IMR-90 (cell line): Measurements from ENCODE around the gene HTRA2. TPM values are rescaled to one million over a fixed set of nuclear protein-coding genes. Genes with fewer than 3 reads are reported as not detected.

Experiments
- ATAC-seq: fragments of 200-7000 bp; cut with Tn5 transposase; 2 replicates; pipeline ENCODE4 v1.9.1; 2020; ENCODE audit warnings: low read depth, mild to moderate bottlenecking, moderate library complexity
- BruUV-seq: library from RNA; stranded (reverse); fragments of 400-500 nt; replicated peaks from 2 replicates; lab custom pipeline; 2021; lab: Mats Ljungman, UMichigan
- CTCF ChIA-PET: fragments of 300-600 bp; formaldehyde crosslinking; extraction: SDS; loops from one replicate; lab custom pipeline; 2021; ENCODE audit warnings: antibody characterized with exemption; lab: Yijun Ruan, JAX
- POLR2A ChIA-PET: fragments of 300-600 bp; sonication (Branson Sonifier 250); formaldehyde crosslinking; loops from one replicate; lab custom pipeline; 2022; ENCODE audit warnings: antibody characterized with exemption; ENCODE audit not compliant: unreplicated experiment; lab: Charles Lee
- DNase-seq: peaks from one replicate; pipeline ENCODE4 v3.0.0; 2013
- H2AFZ ChIP-seq: replicated peaks from 2 replicates; pipeline ENCODE3; 2013; ENCODE audit warnings: low read length, mild to moderate bottlenecking; ENCODE audit not compliant: poor library complexity
- H2AK5ac ChIP-seq: 2 replicates; pipeline ENCODE4 v1.6.1; 2013; ENCODE audit warnings: low read depth, low read length, inconsistent platforms
- H2AK9ac ChIP-seq: replicated peaks from 2 replicates; pipeline ENCODE3; 2013; ENCODE audit warnings: mild to moderate bottlenecking, low read depth, low read length, moderate library complexity; ENCODE audit not compliant: poor library complexity
- H2BK120ac ChIP-seq: 2 replicates; pipeline ENCODE4 v1.6.1; 2013; ENCODE audit warnings: low read depth, low read length, inconsistent platforms
- H2BK15ac ChIP-seq: 3 replicates; pipeline ENCODE4 v1.6.1; 2013; ENCODE audit warnings: low read depth, low read length, inconsistent platforms
- H2BK20ac ChIP-seq: 2 replicates; pipeline ENCODE4 v1.6.1; 2013; ENCODE audit warnings: low read depth, mild to moderate bottlenecking, inconsistent platforms, low read length, moderate library complexity
- H2BK5ac ChIP-seq: 2 replicates; pipeline ENCODE4 v1.6.1; 2013; ENCODE audit warnings: mild to moderate bottlenecking, low read depth, low read length, inconsistent platforms; ENCODE audit not compliant: poor library complexity, severe bottlenecking
- H3K14ac ChIP-seq: replicated peaks from 2 replicates; pipeline ENCODE4 v1.6.1; 2013; ENCODE audit warnings: low read depth, low read length, inconsistent platforms
- H3K18ac ChIP-seq: 2 replicates; pipeline ENCODE4 v1.6.1; 2013; ENCODE audit warnings: low read depth, low read length, control low read depth
- H3K23ac ChIP-seq: 2 replicates; pipeline ENCODE4 v1.6.1; 2013; ENCODE audit warnings: low read depth, low read length, inconsistent platforms
- H3K27ac ChIP-seq: 2 replicates; pipeline ENCODE4 v1.5.1; 2013; ENCODE audit warnings: mild to moderate bottlenecking, control low read depth, low read length; ENCODE audit not compliant: insufficient read depth
- H3K27me3 ChIP-seq: 2 replicates; pipeline ENCODE4 v1.6.1; 2013; ENCODE audit warnings: low read length; ENCODE audit not compliant: control insufficient read depth, insufficient read depth
- H3K36me3 ChIP-seq: 2 replicates; pipeline ENCODE4 v1.6.1; 2013; ENCODE audit warnings: low read length, mixed read lengths; ENCODE audit not compliant: control insufficient read depth, insufficient read depth
- H3K4ac ChIP-seq: 2 replicates; pipeline ENCODE4 v1.6.1; 2013; ENCODE audit warnings: low read depth, low read length, inconsistent platforms
- H3K4me1 ChIP-seq: 2 replicates; pipeline ENCODE4 v1.6.1; 2013; ENCODE audit warnings: low read length, mixed read lengths; ENCODE audit not compliant: control insufficient read depth, insufficient read depth
- H3K4me2 ChIP-seq: 2 replicates; pipeline ENCODE4 v1.6.1; 2013; ENCODE audit warnings: low read depth, mild to moderate bottlenecking, control low read depth, low read length, moderate library complexity
- H3K4me3 ChIP-seq: 2 replicates; pipeline ENCODE4 v1.5.1; 2013; ENCODE audit warnings: low read depth, mild to moderate bottlenecking, control low read depth, low read length, moderate library complexity; ENCODE audit not compliant: insufficient read depth
- H3K56ac ChIP-seq: 2 replicates; pipeline ENCODE4 v1.6.1; 2013; ENCODE audit warnings: low read length, inconsistent platforms; ENCODE audit not compliant: insufficient read depth; ENCODE audit errors: extremely low read depth
- H3K79me1 ChIP-seq, 2 experiments: 2 replicates each; pipeline ENCODE4 v1.6.1; 2013; ENCODE audit warnings: low read length in 2 of 2, inconsistent platforms in 1 of 2, low read depth in 1 of 2
- H3K9ac ChIP-seq: 2 replicates; pipeline ENCODE4 v1.6.1; 2013; ENCODE audit warnings: low read depth, low read length, control low read depth
- H3K9me1 ChIP-seq: 2 replicates; pipeline ENCODE4 v1.6.1; 2013; ENCODE audit warnings: low read length, inconsistent platforms; ENCODE audit not compliant: insufficient read depth
- H3K9me3 ChIP-seq: 2 replicates; pipeline ENCODE4 v1.6.1; 2013; ENCODE audit warnings: low read length; ENCODE audit not compliant: control insufficient read depth, insufficient read depth
- H4K20me1 ChIP-seq: 2 replicates; pipeline ENCODE4 v1.6.1; 2013; ENCODE audit warnings: low read length, inconsistent platforms; ENCODE audit not compliant: insufficient read depth
- H4K5ac ChIP-seq: 2 replicates; pipeline ENCODE4 v1.6.1; 2013; ENCODE audit warnings: mild to moderate bottlenecking, low read depth, low read length, control low read depth
- H4K8ac ChIP-seq, 2 experiments: 2 replicates each; pipeline ENCODE4 v1.6.1; 2013; ENCODE audit warnings: low read depth in 2 of 2, low read length in 2 of 2, control low read depth in 1 of 2, inconsistent platforms in 1 of 2
- H4K91ac ChIP-seq: 2 replicates; pipeline ENCODE4 v1.6.1; 2013; ENCODE audit warnings: low read depth, low read length, inconsistent platforms; ENCODE audit not compliant: insufficient read depth
- BHLHE40 ChIP-seq: fragments of 150-350 bp; IDR thresholded peaks from 2 replicates; pipeline ENCODE4 v1.6.1; 2016; ENCODE audit warnings: mild to moderate bottlenecking, low read depth, low read length
- CEBPB ChIP-seq: IDR thresholded peaks from 2 replicates; pipeline ENCODE4 v1.6.1; 2012; ENCODE audit warnings: low read depth, low read length, improper control_type of control experiment
- CHD1 ChIP-seq: IDR thresholded peaks from 2 replicates; pipeline ENCODE4 v1.6.1; 2012; ENCODE audit warnings: low read depth, low read length, improper control_type of control experiment
- ELK1 ChIP-seq: fragments of 150-350 bp; IDR thresholded peaks from 2 replicates; pipeline ENCODE4 v1.6.1; 2016; ENCODE audit warnings: low read depth, mild to moderate bottlenecking, low read length, moderate library complexity, borderline replicate concordance
- FOS ChIP-seq: fragments of 150-350 bp; IDR thresholded peaks from 2 replicates; pipeline ENCODE4 v1.6.1; 2016; ENCODE audit warnings: low read depth, low read length
- MAFK ChIP-seq: IDR thresholded peaks from 2 replicates; pipeline ENCODE4 v1.6.1; 2012; ENCODE audit warnings: low read depth, low read length, improper control_type of control experiment
- MAZ ChIP-seq: IDR thresholded peaks from 2 replicates; pipeline ENCODE4 v1.6.1; 2012; ENCODE audit warnings: low read depth, mild to moderate bottlenecking, low read length, improper control_type of control experiment, moderate library complexity, borderline replicate concordance
- NFE2L2 ChIP-seq: fragments of 150-350 bp; IDR thresholded peaks from 2 replicates; pipeline ENCODE4 v1.6.1; 2016; ENCODE audit warnings: low read depth, mild to moderate bottlenecking, low read length
- POLR2A ChIP-seq: IDR thresholded peaks from 2 replicates; pipeline ENCODE4 v1.6.1; 2012; ENCODE audit warnings: mild to moderate bottlenecking, low read depth, low read length
- RAD21 ChIP-seq: IDR thresholded peaks from 2 replicates; pipeline ENCODE4 v1.6.1; 2012; ENCODE audit warnings: low read length, improper control_type of control experiment
- RCOR1 ChIP-seq: IDR thresholded peaks from 2 replicates; pipeline ENCODE4 v1.6.1; 2012; ENCODE audit warnings: mild to moderate bottlenecking, low read length, improper control_type of control experiment; ENCODE audit not compliant: insufficient replicate concordance
- RFX5 ChIP-seq: IDR thresholded peaks from 2 replicates; pipeline ENCODE4 v1.8.0; 2012; ENCODE audit warnings: low read depth, mild to moderate bottlenecking, low read length, moderate library complexity
- SMC3 ChIP-seq: fragments of 150-350 bp; IDR thresholded peaks from 2 replicates; pipeline ENCODE4 v1.6.1; 2016; ENCODE audit warnings: low read depth, mild to moderate bottlenecking, antibody characterized with exemption, low read length, moderate library complexity
- WGBS, 2 experiments: methylation state at CpG; one replicate each; pipeline versions ENCODE4 v1.1.5 to v1.1.7; 2013; ENCODE audit warnings: missing lambda C conversion rate in 2 of 2; ENCODE audit not compliant: insufficient read length in 1 of 2; ENCODE audit errors: extremely low coverage in 2 of 2; 5-methylcytosine and 5-hydroxymethylcytosine counted together
- dilution Hi-C: fragments of 300-500 bp; cut with HindIII; formaldehyde crosslinking; loops from one replicate; pipeline ENCODE4 v1.14.3; 2018; ENCODE audit warnings: low sequenced_read_pairs; ENCODE audit not compliant: unreplicated experiment
- in situ Hi-C: fragments of 300-500 bp; cut with MboI; formaldehyde crosslinking; loops from 3 replicates; pipeline ENCODE4 v1.14.3; 2019; ENCODE audit warnings: low sequenced_read_pairs, inconsistent platforms, mixed read lengths
- intact Hi-C: fragments of 100-400 bp; cut with micrococcal nuclease; formaldehyde crosslinking; loops from 2 replicates; pipeline ENCODE4 v1.10.0; 2022
- polyA plus RNA-seq, 3 experiments: library from polyadenylated mRNA; depleted of rRNA; stranded (reverse); fragments of >200 nt; gene quantifications; 2 replicates each; pipeline ENCODE4 v1.2.3, GENCODE V29; 2012; ENCODE audit warnings: low replicate concordance in 1 of 3
- total RNA-seq: library from RNA; depleted of rRNA; stranded (reverse); fragments of >200 nt; gene quantifications from 2 replicates; pipeline ENCODE4 v1.2.3, GENCODE V29; 2012
- TF ChIP-seq, protein P1 (sequence below): fragments of 150-350 bp; IDR thresholded peaks from 2 replicates; pipeline ENCODE4 v1.6.1; 2017; ENCODE audit warnings: mild to moderate bottlenecking, antibody characterized with exemption, low read length, low read depth

The HTRA2 gene
- total and polyA plus RNA-seq, 2 of the 4 experiments (the other 2 are of a cell fraction): 23.6 to 28.1 TPM

DNA sequence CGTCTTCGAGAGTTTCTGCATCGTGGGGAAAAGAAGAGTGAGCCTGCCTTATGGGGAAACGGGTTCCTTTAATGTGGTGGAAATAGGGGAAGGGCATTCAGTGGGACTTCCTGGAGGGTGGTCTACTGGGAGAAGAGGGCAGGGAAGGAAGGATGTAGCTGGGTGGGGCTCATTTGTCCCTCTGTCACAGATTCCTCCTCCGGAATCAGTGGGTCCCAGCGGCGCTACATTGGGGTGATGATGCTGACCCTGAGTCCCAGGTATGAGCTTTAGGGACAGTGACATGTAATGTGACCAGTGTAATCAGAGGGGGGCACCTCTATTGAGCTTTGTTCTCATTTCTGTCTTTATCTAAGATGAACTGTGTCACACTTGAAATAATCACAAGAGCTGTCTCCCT is 1.9 kb downstream of the HTRA2 start:
- Histone ChIP-seq H3K4ac (0 out of 2 replicates have a peak overlapping the region, but pooled peaks have one; percentile 89), H3K27me3 (no peaks in the 10 kb centered on the region), H3K4me1 (peaks cover 12% of the 10 kb centered on the region), H3K27ac (no peak overlapping the region), H2BK5ac (no peak overlapping the region), H4K8ac (peak overlapping the region in 1 of 2 experiments; percentile 71; a peak in 1 of 4 replicates), H2BK120ac (no peak overlapping the region), H2BK15ac (no peak overlapping the region), H3K23ac (no peak overlapping the region), H2AK5ac (peak overlapping the region; percentile 61; the same call in 1 of the 2 replicates), H3K4me3 (no peak overlapping the region), H3K36me3 (peaks cover 37% of the 10 kb centered on the region), H2AK9ac (peak overlapping the region; percentile 100), H3K14ac (no peak overlapping the region), H3K79me1 (peaks cover 32 to 49% of the 10 kb centered on the region in 2 experiments), H2BK20ac (no peak overlapping the region), H4K91ac (no peak overlapping the region; the same call in 1 of the 2 replicates), H4K5ac (peak overlapping the region; percentile 38; the same call in 1 of the 2 replicates), H2AFZ (no peak overlapping the region), H3K4me2 (no peak overlapping the region), H3K9me1 (peaks cover 17% of the 10 kb centered on the region), H3K9ac (peak overlapping the region; percentile 90; the same call in 1 of the 2 replicates), H3K9me3 (no peaks in the 10 kb centered on the region), H3K18ac (no peak overlapping the region), H3K56ac (no peak overlapping the region), H4K20me1 (peaks cover 13% of the 10 kb centered on the region)
- ATAC-seq (no peak), DNase-seq (no peak)
- no peak for TF ChIP-seq CEBPB
- no peak for TF ChIP-seq FOS
- TF ChIP-seq RAD21: no peak
- TF ChIP-seq RFX5: no peak
- no peak for TF ChIP-seq POLR2A
- no peak for TF ChIP-seq MAZ
- no peak for TF ChIP-seq BHLHE40
- TF ChIP-seq MAFK: no peak
- TF ChIP-seq SMC3: no peak
- TF ChIP-seq CHD1: no peak
- TF ChIP-seq, protein P1, sequence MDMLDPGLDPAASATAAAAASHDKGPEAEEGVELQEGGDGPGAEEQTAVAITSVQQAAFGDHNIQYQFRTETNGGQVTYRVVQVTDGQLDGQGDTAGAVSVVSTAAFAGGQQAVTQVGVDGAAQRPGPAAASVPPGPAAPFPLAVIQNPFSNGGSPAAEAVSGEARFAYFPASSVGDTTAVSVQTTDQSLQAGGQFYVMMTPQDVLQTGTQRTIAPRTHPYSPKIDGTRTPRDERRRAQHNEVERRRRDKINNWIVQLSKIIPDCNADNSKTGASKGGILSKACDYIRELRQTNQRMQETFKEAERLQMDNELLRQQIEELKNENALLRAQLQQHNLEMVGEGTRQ: no peak
- no peak for TF ChIP-seq ELK1
- TF ChIP-seq NFE2L2: no peak
- no peak for TF ChIP-seq RCOR1
- CTCF ChIA-PET: interaction anchor here (1.3 to 3.0 kb wide), 2 partner anchors 48 to 56 kb away, joined by 3 to 14 read pairs; no protein-coding TSS in a partner anchor
- POLR2A ChIA-PET: no interaction called here
- in situ Hi-C loops (no loop called here), intact Hi-C loops (no loop called here), dilution Hi-C loops (no loop called here)
- WGBS, 2 experiments: 81% methylated on average over 3 of the region's 7 CpGs; no CpG with 5 or more reads in 1 of the 2 experiments
- no TSS peak for BruUV-seq
